HL-60/S4 (cell line): ENCODE data around the gene MDH2.
"Not testable (repeated sequence)": the region's sequence is repeated elsewhere in the genome, so short reads cannot be mapped to it uniquely, and the experiment has no call there.

Experiments
- in situ Hi-C: fragments of 300-500 bp; cut with MboI; formaldehyde crosslinking; loops from 2 replicates; pipeline ENCODE4 v1.14.3; 2022; ENCODE audit warnings: low sequenced_read_pairs

The MDH2 gene

GRCh38 chr7:76047305-76047810 lies 548 bp upstream of the MDH2 start:
- in situ Hi-C loops, result no loop called here

GRCh38 chr7:76048668-76048988 lies 722 bp downstream of the MDH2 start:
- in situ Hi-C loops, result no loop called here

- in situ Hi-C loops, result no loop called here
Measured at GRCh38 chr7:76049295-76049694, 1.4 kb downstream of the MDH2 start.

GRCh38 chr7:76050545-76050944 lies 2.6 kb downstream of the MDH2 start:
- in situ Hi-C loops, result no loop called here

GRCh38 chr7:76051840-76052239 lies 3.9 kb downstream of the MDH2 start:
- in situ Hi-C loops, result no loop called here

- in situ Hi-C loops, result not testable (repeated sequence)
Measured at GRCh38 chr7:76052681-76053080, 4.8 kb downstream of the MDH2 start.

- in situ Hi-C loops, result no loop called here
Measured at GRCh38 chr7:76053461-76053860, 5.6 kb downstream of the MDH2 start.

GRCh38 chr7:76054123-76055120 lies 6.5 kb downstream of the MDH2 start:
- in situ Hi-C loops, result no loop called here

GRCh38 chr7:76056241-76056640 lies 8.3 kb downstream of the MDH2 start:
- in situ Hi-C loops, result no loop called here

GRCh38 chr7:76057103-76057812 lies 9.4 kb downstream of the MDH2 start:
- in situ Hi-C loops, result no loop called here

- in situ Hi-C loops, result no loop called here
Measured at GRCh38 chr7:76057813-76058145, 9.9 kb downstream of the MDH2 start.

GRCh38 chr7:76058745-76059144 lies 10.8 kb downstream of the MDH2 start:
- in situ Hi-C loops, result not testable (repeated sequence)

GRCh38 chr7:76060842-76061241 lies 12.9 kb downstream of the MDH2 start:
- in situ Hi-C loops, result no loop called here

GRCh38 chr7:76062254-76062653 lies 14.3 kb downstream of the MDH2 start:
- in situ Hi-C loops, result no loop called here

GRCh38 chr7:76063114-76063513 lies 15.2 kb downstream of the MDH2 start:
- in situ Hi-C loops, result no loop called here

- in situ Hi-C loops, result no loop called here
Measured at GRCh38 chr7:76063525-76063924, 15.6 kb downstream of the MDH2 start.

GRCh38 chr7:76064208-76064970 lies 16.5 kb downstream of the MDH2 start:
- in situ Hi-C loops, result no loop called here

GRCh38 chr7:76065016-76065612 lies 17.2 kb downstream of the MDH2 start:
- in situ Hi-C loops, result no loop called here

GRCh38 chr7:76066716-76067503 lies 19.0 kb downstream of the MDH2 start:
- in situ Hi-C loops, result no loop called here

GRCh38 chr7:76069238-76069638 lies 21.3 kb downstream of the MDH2 start:
- in situ Hi-C loops, result no loop called here
